Neutrophil (primary cell): ENCODE data around the gene PLCG1.

Experiments used
- H3K27ac ChIP-seq: fragments of 200-600 bp; sonication (generic); 2 replicates; pipeline ENCODE4 v1.5.1; 2016; ENCODE audit warnings: mild to moderate bottlenecking, moderate library complexity
- H3K27me3 ChIP-seq: fragments of 200-600 bp; sonication (generic); 2 replicates; pipeline ENCODE4 v1.6.0; 2016; ENCODE audit warnings: mild to moderate bottlenecking
- H3K36me3 ChIP-seq: fragments of 200-600 bp; sonication (generic); 2 replicates; pipeline ENCODE4 v1.5.1; 2017
- H3K4me1 ChIP-seq, 2 experiments: fragments of 200-600 bp in 1 of 2; sonication (generic) in 1 of 2; 1 replicate in 1 of 2; 2 replicates in 1 of 2; pipeline versions ENCODE4 v1.5.1 to v1.6.1; 2013 to 2016; ENCODE audit warnings: low read depth in 1 of 2, low read length in 1 of 2, mild to moderate bottlenecking in 1 of 2, moderate library complexity in 1 of 2; ENCODE audit not compliant: control insufficient read depth in 1 of 2, insufficient read depth in 1 of 2
- H3K4me3 ChIP-seq, 2 experiments: fragments of 200-600 bp in 1 of 2; sonication (generic) in 1 of 2; 1 replicate in 1 of 2; 2 replicates in 1 of 2; pipeline ENCODE4 v1.5.1; 2013 to 2016; ENCODE audit warnings: low read depth in 1 of 2, low read length in 1 of 2, mild to moderate bottlenecking in 1 of 2, moderate library complexity in 1 of 2
- H3K9me3 ChIP-seq: fragments of 200-600 bp; sonication (generic); 2 replicates; pipeline ENCODE4 v1.5.1; 2016
- CTCF ChIP-seq: fragments of 200-600 bp; sonication (generic); IDR thresholded peaks from 2 replicates; pipeline ENCODE4 v1.5.1; 2016; ENCODE audit warnings: antibody characterized with exemption

Gene PLCG1

GRCh38 chr20:41221614-41222218 lies 84.4 kb downstream of the PLCG1 start:
- no peaks in the 10 kb centered on the region for H3K36me3 ChIP-seq
- no peaks in the 10 kb centered on the region for H3K27me3 ChIP-seq
- TF ChIP-seq CTCF = no peak
- H3K9me3 ChIP-seq = no peaks in the 10 kb centered on the region
- H3K4me1 ChIP-seq = no peaks in the 10 kb centered on the region
- H3K27ac ChIP-seq = no peak overlapping the region
- H3K4me3 ChIP-seq = no peak overlapping the region

- Histone ChIP-seq H3K9me3 (no peaks in the 10 kb centered on the region), H3K36me3 (no peaks in the 10 kb centered on the region), H3K27ac (no peak overlapping the region), H3K27me3 (no peaks in the 10 kb centered on the region), H3K4me1 (no peaks in the 10 kb centered on the region), H3K4me3 (no peak overlapping the region)
- no peak for TF ChIP-seq CTCF
Observed at GRCh38 chr20:41222296-41222695, 85.0 kb downstream of the PLCG1 start.

- Histone ChIP-seq H3K27ac (no peak overlapping the region), H3K4me3 (no peak overlapping the region), H3K9me3 (no peaks in the 10 kb centered on the region), H3K4me1 (no peaks in the 10 kb centered on the region), H3K36me3 (no peaks in the 10 kb centered on the region), H3K27me3 (no peaks in the 10 kb centered on the region)
- TF ChIP-seq CTCF = no peak
Observed at GRCh38 chr20:41222703-41223102, 85.4 kb downstream of the PLCG1 start.

GRCh38 chr20:41223112-41223511 lies 85.8 kb downstream of the PLCG1 start:
- no peaks in the 10 kb centered on the region for H3K4me1 ChIP-seq
- no peaks in the 10 kb centered on the region for H3K27me3 ChIP-seq

GRCh38 chr20:41224281-41224680 lies 86.9 kb downstream of the PLCG1 start:
- Histone ChIP-seq H3K36me3 (no peaks in the 10 kb centered on the region), H3K4me3 (no peak overlapping the region), H3K4me1 (no peaks in the 10 kb centered on the region), H3K27me3 (no peaks in the 10 kb centered on the region), H3K9me3 (no peaks in the 10 kb centered on the region), H3K27ac (no peak overlapping the region)
- no peak for TF ChIP-seq CTCF

More at GRCh38 chr20:41223112-41223511, 85.8 kb downstream of the PLCG1 start:
- Histone ChIP-seq H3K9me3 (no peaks in the 10 kb centered on the region), H3K4me3 (no peak overlapping the region), H3K27ac (no peak overlapping the region), H3K36me3 (no peaks in the 10 kb centered on the region)
- TF ChIP-seq CTCF = no peak

GRCh38 chr20:41225091-41225490 lies 87.7 kb downstream of the PLCG1 start:
- Histone ChIP-seq H3K36me3 (no peaks in the 10 kb centered on the region), H3K27me3 (no peaks in the 10 kb centered on the region), H3K4me1 (no peaks in the 10 kb centered on the region), H3K4me3 (no peak overlapping the region), H3K9me3 (no peaks in the 10 kb centered on the region), H3K27ac (no peak overlapping the region)
- TF ChIP-seq CTCF = no peak
